ENCODE results near the gene SIAE.

GRCh38 chr11:124681421-124681820 lies 7.9 kb upstream of the SIAE start:
- TF ChIP-seq CTCF (IDR thresholded peaks at IDR 0.05) (no peak), POLR2A (IDR thresholded peaks at IDR 0.05) (no peak)
